HEK293 (cell line): ENCODE measurements around the gene MRPL46.

ENCODE experiments used
- BCL11A ChIP-seq: fragments of 450-650 bp; formaldehyde crosslinking; IDR thresholded peaks from 2 replicates; pipeline ENCODE4 v1.5.1; 2016; ENCODE audit warnings: low read depth, missing biosample characterization, missing genetic modification characterization
- CTCF ChIP-seq: fragments of 450-650 bp; formaldehyde crosslinking; IDR thresholded peaks from 2 replicates; pipeline ENCODE4 v1.5.1; 2016; ENCODE audit warnings: missing biosample characterization, missing genetic modification characterization
- SCRT1 ChIP-seq: fragments of 450-650 bp; formaldehyde crosslinking; IDR thresholded peaks from 2 replicates; pipeline ENCODE4 v1.5.1; 2016; ENCODE audit warnings: missing biosample characterization, missing genetic modification characterization, borderline replicate concordance
- ZBTB11 ChIP-seq: fragments of 450-650 bp; formaldehyde crosslinking; conservative IDR thresholded peaks from 2 replicates; pipeline ENCODE4 v1.5.1; 2016; ENCODE audit warnings: low read depth, missing biosample characterization, missing genetic modification characterization
- ZBTB49 ChIP-seq: fragments of 450-650 bp; formaldehyde crosslinking; IDR thresholded peaks from 2 replicates; pipeline ENCODE4 v1.5.1; 2016; ENCODE audit warnings: missing biosample characterization, missing genetic modification characterization, low read depth
- ZNF202 ChIP-seq: fragments of 450-650 bp; formaldehyde crosslinking; IDR thresholded peaks from 2 replicates; pipeline ENCODE4 v1.5.1; 2016; ENCODE audit warnings: missing biosample characterization, missing genetic modification characterization, borderline replicate concordance
- ZNF645 ChIP-seq: fragments of 450-650 bp; formaldehyde crosslinking; IDR thresholded peaks from 2 replicates; pipeline ENCODE4; 2016; ENCODE audit warnings: missing biosample characterization, missing genetic modification characterization

- TF ChIP-seq ZBTB11 (tag by site-specific recombination) (no peak), SCRT1 (tag by site-specific recombination) (no peak), CTCF (no peak), BCL11A (tag by site-specific recombination) (no peak), ZNF202 (no peak), ZNF645 (tag by site-specific recombination) (no peak), ZBTB49 (tag by site-specific recombination) (no peak)
These were observed 40.9 kb downstream of the MRPL46 start for GRCh38 chr15:88426304-88426703.
